HEK293 (cell line): ENCODE measurements around the gene LRCH4.
A peak's percentile ranks its signal among the peaks of the same experiment; 100 is the strongest.

Source experiments
- CTCF ChIA-PET: fragments of 350-600 bp; formaldehyde crosslinking; extraction: SDS; loops from one replicate; lab custom pipeline; 2021; ENCODE audit warnings: antibody characterized with exemption; lab: Yijun Ruan, JAX
- POLR2A ChIA-PET: fragments of 300-600 bp; formaldehyde crosslinking; extraction: SDS; loops from one replicate; lab custom pipeline; 2020; ENCODE audit warnings: antibody characterized with exemption, inconsistent platforms; lab: Yijun Ruan, JAX
- H3K27ac ChIP-seq: fragments of 200-500 bp; sonication (Bioruptor generic); 2 replicates; pipeline ENCODE4 v1.5.1; 2014; ENCODE audit warnings: low read depth, low read length, control low read depth, inconsistent platforms; ENCODE audit errors: extremely low read depth
- H3K36me3 ChIP-seq, 2 experiments: fragments of 200-500 bp in 1 of 2; sonication (Bioruptor generic) in 1 of 2; 1 replicate in 1 of 2; 2 replicates in 1 of 2; pipeline ENCODE4 v1.5.1; 2014 to 2017; ENCODE audit warnings: inconsistent platforms in 2 of 2, low read length in 2 of 2; ENCODE audit not compliant: control insufficient read depth in 2 of 2, insufficient read depth in 1 of 2
- H3K4me1 ChIP-seq: fragments of 200-500 bp; sonication (Bioruptor generic); 2 replicates; pipeline ENCODE4 v1.5.1; 2014; ENCODE audit warnings: mild to moderate bottlenecking, low read length, inconsistent platforms; ENCODE audit not compliant: control insufficient read depth, insufficient read depth
- H3K4me3 ChIP-seq: 2 replicates; pipeline ENCODE4 v1.5.1; 2011; ENCODE audit warnings: low read depth, mild to moderate bottlenecking, control low read depth, low read length, moderate library complexity
- H3K9me3 ChIP-seq: fragments of 200-500 bp; sonication (Bioruptor generic); 2 replicates; pipeline ENCODE4 v1.5.1; 2014; ENCODE audit warnings: low read depth, low read length, inconsistent platforms; ENCODE audit not compliant: control insufficient read depth, insufficient read depth
- HOXA7 ChIP-seq: sonication (generic); formaldehyde crosslinking; IDR thresholded peaks from 2 replicates; pipeline ENCODE4 v1.8.1; 2022; ENCODE audit warnings: missing genetic modification reagents, borderline replicate concordance
- KLF16 ChIP-seq: fragments of 450-650 bp; formaldehyde crosslinking; IDR thresholded peaks from 2 replicates; pipeline ENCODE4 v1.5.1; 2017; ENCODE audit warnings: missing biosample characterization, missing genetic modification characterization
- OSR2 ChIP-seq: fragments of 450-650 bp; formaldehyde crosslinking; IDR thresholded peaks from 2 replicates; pipeline ENCODE4 v1.5.1; 2016; ENCODE audit warnings: missing biosample characterization, missing genetic modification characterization
- ZBTB17 ChIP-seq: fragments of 450-650 bp; formaldehyde crosslinking; IDR thresholded peaks from 2 replicates; pipeline ENCODE4 v1.5.1; 2016; ENCODE audit warnings: missing biosample characterization, missing genetic modification characterization
- ZBTB48 ChIP-seq: fragments of 450-650 bp; formaldehyde crosslinking; IDR thresholded peaks from 2 replicates; pipeline ENCODE4 v1.5.1; 2016; ENCODE audit warnings: missing biosample characterization, missing genetic modification characterization
- ZFP37 ChIP-seq: fragments of 450-650 bp; formaldehyde crosslinking; IDR thresholded peaks from 2 replicates; pipeline ENCODE4 v1.5.1; 2016; ENCODE audit warnings: missing biosample characterization, missing genetic modification characterization
- ZNF10 ChIP-seq: fragments of 450-650 bp; formaldehyde crosslinking; IDR thresholded peaks from 2 replicates; pipeline ENCODE4 v1.5.1; 2017; ENCODE audit warnings: missing biosample characterization, missing genetic modification characterization
- ZNF114 ChIP-seq: fragments of 450-650 bp; formaldehyde crosslinking; IDR thresholded peaks from 2 replicates; pipeline ENCODE4 v1.5.0; 2017; ENCODE audit warnings: missing biosample characterization, missing genetic modification characterization
- ZNF157 ChIP-seq: fragments of 450-650 bp; formaldehyde crosslinking; IDR thresholded peaks from 2 replicates; pipeline ENCODE4 v1.5.1; 2016; ENCODE audit warnings: missing biosample characterization, missing genetic modification characterization
- ZNF223 ChIP-seq: fragments of 450-650 bp; formaldehyde crosslinking; IDR thresholded peaks from 2 replicates; pipeline ENCODE4 v1.5.1; 2016; ENCODE audit warnings: missing biosample characterization, missing genetic modification characterization
- ZNF24 ChIP-seq: fragments of 450-650 bp; formaldehyde crosslinking; IDR thresholded peaks from 2 replicates; pipeline ENCODE4 v1.5.1; 2016; ENCODE audit warnings: missing biosample characterization, missing genetic modification characterization
- ZNF266 ChIP-seq: fragments of 450-650 bp; formaldehyde crosslinking; IDR thresholded peaks from 2 replicates; pipeline ENCODE4 v1.5.1; 2016; ENCODE audit warnings: missing biosample characterization, missing genetic modification characterization, low read depth
- ZNF423 ChIP-seq: fragments of 450-650 bp; formaldehyde crosslinking; IDR thresholded peaks from 2 replicates; pipeline ENCODE4 v1.5.1; 2016; ENCODE audit warnings: missing biosample characterization, missing genetic modification characterization
- ZNF585B ChIP-seq: fragments of 450-650 bp; formaldehyde crosslinking; IDR thresholded peaks from 2 replicates; pipeline ENCODE4 v1.5.1; 2016; ENCODE audit warnings: missing biosample characterization, missing genetic modification characterization
- ZNF626 ChIP-seq: fragments of 450-650 bp; sonication (Bioruptor Pico); formaldehyde crosslinking; IDR thresholded peaks from 2 replicates; pipeline ENCODE4 v1.5.1; 2018; ENCODE audit warnings: missing biosample characterization, missing genetic modification characterization, inconsistent platforms
- ZNF843 ChIP-seq: fragments of 450-650 bp; formaldehyde crosslinking; IDR thresholded peaks from 2 replicates; pipeline ENCODE4 v1.5.1; 2016; ENCODE audit warnings: missing biosample characterization, missing genetic modification characterization
- TF ChIP-seq, protein P1 (sequence below): fragments of 450-650 bp; formaldehyde crosslinking; IDR thresholded peaks from 2 replicates; pipeline ENCODE4 v1.5.1; 2016; ENCODE audit warnings: missing biosample characterization, missing genetic modification characterization, borderline replicate concordance
- TF ChIP-seq, protein P2 (sequence below): fragments of 450-650 bp; formaldehyde crosslinking; IDR thresholded peaks from 2 replicates; pipeline ENCODE4 v1.5.1; 2016; ENCODE audit warnings: missing biosample characterization, missing genetic modification characterization
- TF ChIP-seq, protein P3 (sequence below): fragments of 450-650 bp; formaldehyde crosslinking; IDR thresholded peaks from 2 replicates; pipeline ENCODE4 v1.5.1; 2016; ENCODE audit warnings: missing biosample characterization, missing genetic modification characterization
- TF ChIP-seq, protein P4 (sequence below): IDR thresholded peaks from 2 replicates; pipeline ENCODE4 v1.6.1; 2011; ENCODE audit warnings: mild to moderate bottlenecking, low read depth, low read length, borderline replicate concordance
- TF ChIP-seq, protein P5 (sequence below): fragments of 450-650 bp; IDR thresholded peaks from 2 replicates; pipeline ENCODE4 v1.5.1; 2018; ENCODE audit warnings: missing biosample characterization, mild to moderate bottlenecking, missing genetic modification characterization
- TF ChIP-seq, protein P6 (sequence below): fragments of 450-650 bp; formaldehyde crosslinking; IDR thresholded peaks from 2 replicates; pipeline ENCODE4 v1.5.1; 2017; ENCODE audit warnings: missing biosample characterization, missing genetic modification characterization
- TF ChIP-seq, protein P7 (sequence below): fragments of 450-650 bp; formaldehyde crosslinking; IDR thresholded peaks from 2 replicates; pipeline ENCODE4 v1.5.1; 2016; ENCODE audit warnings: missing biosample characterization, missing genetic modification characterization, low read depth

LRCH4 gene

DNA sequence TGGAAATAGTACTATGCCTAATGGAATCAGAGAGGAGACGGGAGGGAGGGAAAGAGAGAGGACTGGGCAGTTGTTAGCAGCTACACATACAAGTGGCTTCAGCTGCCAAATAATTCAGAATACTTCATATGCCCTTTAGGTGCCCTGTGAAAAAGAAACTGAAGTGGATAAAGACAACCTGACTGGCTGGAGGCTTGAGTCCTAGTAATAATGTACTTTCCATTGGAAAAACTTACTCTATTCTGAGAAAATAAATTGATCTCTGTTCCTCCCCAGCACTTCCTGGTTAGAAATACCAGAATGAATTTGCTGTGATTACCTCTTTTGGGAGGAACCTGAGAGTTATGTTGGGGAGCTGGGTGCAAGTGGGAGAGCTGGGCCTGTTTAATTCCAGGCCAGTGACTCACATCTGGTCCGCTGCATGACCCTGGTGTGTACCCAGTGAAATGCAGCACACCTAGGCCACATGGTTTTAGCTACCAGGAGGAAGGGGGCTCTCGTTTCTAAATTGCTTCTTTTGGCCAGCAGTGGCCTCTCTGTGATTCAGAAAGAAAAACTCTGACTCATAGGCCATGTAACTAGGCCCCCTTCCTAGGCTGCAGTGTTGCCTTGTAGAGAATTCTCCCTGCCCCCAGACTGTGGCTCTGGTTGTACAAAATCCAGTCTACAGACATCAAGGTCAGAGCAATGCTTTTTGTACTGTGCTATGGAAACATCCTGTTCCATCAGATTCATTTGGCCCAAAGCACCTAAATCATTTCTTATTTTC is 40.4 kb downstream of the LRCH4 start (continued):
- TF ChIP-seq, protein P1, sequence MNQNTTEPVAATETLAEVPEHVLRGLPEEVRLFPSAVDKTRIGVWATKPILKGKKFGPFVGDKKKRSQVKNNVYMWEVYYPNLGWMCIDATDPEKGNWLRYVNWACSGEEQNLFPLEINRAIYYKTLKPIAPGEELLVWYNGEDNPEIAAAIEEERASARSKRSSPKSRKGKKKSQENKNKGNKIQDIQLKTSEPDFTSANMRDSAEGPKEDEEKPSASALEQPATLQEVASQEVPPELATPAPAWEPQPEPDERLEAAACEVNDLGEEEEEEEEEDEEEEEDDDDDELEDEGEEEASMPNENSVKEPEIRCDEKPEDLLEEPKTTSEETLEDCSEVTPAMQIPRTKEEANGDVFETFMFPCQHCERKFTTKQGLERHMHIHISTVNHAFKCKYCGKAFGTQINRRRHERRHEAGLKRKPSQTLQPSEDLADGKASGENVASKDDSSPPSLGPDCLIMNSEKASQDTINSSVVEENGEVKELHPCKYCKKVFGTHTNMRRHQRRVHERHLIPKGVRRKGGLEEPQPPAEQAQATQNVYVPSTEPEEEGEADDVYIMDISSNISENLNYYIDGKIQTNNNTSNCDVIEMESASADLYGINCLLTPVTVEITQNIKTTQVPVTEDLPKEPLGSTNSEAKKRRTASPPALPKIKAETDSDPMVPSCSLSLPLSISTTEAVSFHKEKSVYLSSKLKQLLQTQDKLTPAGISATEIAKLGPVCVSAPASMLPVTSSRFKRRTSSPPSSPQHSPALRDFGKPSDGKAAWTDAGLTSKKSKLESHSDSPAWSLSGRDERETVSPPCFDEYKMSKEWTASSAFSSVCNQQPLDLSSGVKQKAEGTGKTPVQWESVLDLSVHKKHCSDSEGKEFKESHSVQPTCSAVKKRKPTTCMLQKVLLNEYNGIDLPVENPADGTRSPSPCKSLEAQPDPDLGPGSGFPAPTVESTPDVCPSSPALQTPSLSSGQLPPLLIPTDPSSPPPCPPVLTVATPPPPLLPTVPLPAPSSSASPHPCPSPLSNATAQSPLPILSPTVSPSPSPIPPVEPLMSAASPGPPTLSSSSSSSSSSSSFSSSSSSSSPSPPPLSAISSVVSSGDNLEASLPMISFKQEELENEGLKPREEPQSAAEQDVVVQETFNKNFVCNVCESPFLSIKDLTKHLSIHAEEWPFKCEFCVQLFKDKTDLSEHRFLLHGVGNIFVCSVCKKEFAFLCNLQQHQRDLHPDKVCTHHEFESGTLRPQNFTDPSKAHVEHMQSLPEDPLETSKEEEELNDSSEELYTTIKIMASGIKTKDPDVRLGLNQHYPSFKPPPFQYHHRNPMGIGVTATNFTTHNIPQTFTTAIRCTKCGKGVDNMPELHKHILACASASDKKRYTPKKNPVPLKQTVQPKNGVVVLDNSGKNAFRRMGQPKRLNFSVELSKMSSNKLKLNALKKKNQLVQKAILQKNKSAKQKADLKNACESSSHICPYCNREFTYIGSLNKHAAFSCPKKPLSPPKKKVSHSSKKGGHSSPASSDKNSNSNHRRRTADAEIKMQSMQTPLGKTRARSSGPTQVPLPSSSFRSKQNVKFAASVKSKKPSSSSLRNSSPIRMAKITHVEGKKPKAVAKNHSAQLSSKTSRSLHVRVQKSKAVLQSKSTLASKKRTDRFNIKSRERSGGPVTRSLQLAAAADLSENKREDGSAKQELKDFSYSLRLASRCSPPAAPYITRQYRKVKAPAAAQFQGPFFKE (tag by site-specific recombination) = no peak
- TF ChIP-seq ZNF585B (no peak), ZNF114 (tag by site-specific recombination) (no peak), ZNF626 (tag by site-specific recombination) (no peak), ZNF157 (tag by site-specific recombination) (no peak), ZNF843 (tag by site-specific recombination) (no peak), ZFP37 (tag by site-specific recombination) (no peak), ZNF266 (tag by site-specific recombination) (no peak)
- TF ChIP-seq, protein P2, sequence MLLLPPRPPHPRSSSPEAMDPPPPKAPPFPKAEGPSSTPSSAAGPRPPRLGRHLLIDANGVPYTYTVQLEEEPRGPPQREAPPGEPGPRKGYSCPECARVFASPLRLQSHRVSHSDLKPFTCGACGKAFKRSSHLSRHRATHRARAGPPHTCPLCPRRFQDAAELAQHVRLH (tag by site-specific recombination) = no peak
- TF ChIP-seq, protein P3, sequence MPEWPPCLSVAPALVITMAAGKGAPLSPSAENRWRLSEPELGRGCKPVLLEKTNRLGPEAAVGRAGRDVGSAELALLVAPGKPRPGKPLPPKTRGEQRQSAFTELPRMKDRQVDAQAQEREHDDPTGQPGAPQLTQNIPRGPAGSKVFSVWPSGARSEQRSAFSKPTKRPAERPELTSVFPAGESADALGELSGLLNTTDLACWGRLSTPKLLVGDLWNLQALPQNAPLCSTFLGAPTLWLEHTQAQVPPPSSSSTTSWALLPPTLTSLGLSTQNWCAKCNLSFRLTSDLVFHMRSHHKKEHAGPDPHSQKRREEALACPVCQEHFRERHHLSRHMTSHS (tag by site-specific recombination) = no peak
- TF ChIP-seq, protein P4, sequence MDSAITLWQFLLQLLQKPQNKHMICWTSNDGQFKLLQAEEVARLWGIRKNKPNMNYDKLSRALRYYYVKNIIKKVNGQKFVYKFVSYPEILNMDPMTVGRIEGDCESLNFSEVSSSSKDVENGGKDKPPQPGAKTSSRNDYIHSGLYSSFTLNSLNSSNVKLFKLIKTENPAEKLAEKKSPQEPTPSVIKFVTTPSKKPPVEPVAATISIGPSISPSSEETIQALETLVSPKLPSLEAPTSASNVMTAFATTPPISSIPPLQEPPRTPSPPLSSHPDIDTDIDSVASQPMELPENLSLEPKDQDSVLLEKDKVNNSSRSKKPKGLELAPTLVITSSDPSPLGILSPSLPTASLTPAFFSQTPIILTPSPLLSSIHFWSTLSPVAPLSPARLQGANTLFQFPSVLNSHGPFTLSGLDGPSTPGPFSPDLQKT = no peak
- TF ChIP-seq, protein P5, sequence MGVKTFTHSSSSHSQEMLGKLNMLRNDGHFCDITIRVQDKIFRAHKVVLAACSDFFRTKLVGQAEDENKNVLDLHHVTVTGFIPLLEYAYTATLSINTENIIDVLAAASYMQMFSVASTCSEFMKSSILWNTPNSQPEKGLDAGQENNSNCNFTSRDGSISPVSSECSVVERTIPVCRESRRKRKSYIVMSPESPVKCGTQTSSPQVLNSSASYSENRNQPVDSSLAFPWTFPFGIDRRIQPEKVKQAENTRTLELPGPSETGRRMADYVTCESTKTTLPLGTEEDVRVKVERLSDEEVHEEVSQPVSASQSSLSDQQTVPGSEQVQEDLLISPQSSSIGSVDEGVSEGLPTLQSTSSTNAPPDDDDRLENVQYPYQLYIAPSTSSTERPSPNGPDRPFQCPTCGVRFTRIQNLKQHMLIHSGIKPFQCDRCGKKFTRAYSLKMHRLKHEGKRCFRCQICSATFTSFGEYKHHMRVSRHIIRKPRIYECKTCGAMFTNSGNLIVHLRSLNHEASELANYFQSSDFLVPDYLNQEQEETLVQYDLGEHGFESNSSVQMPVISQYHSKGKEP = no peak
- TF ChIP-seq, protein P6, sequence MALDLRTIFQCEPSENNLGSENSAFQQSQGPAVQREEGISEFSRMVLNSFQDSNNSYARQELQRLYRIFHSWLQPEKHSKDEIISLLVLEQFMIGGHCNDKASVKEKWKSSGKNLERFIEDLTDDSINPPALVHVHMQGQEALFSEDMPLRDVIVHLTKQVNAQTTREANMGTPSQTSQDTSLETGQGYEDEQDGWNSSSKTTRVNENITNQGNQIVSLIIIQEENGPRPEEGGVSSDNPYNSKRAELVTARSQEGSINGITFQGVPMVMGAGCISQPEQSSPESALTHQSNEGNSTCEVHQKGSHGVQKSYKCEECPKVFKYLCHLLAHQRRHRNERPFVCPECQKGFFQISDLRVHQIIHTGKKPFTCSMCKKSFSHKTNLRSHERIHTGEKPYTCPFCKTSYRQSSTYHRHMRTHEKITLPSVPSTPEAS = no peak

DNA sequence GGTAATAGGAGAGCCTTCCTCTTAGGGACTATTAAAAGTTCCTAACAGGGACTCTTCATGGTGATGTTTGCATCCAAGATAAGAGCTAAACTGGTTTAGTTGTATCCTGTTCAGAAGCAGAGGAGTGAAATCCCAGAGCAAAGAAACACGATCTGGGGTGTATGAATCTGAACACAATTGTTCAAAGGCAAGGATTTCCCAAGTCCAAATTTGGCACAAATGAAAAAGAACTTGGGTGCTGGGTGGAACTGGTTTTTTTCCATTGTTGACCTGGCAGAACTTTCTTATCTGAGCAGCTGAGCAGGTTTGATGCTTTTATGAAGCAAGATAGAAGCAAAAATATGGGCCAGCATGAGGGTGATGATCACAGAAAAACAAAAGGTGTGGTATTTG is 41.0 kb downstream of the LRCH4 start:
- Histone ChIP-seq H3K4me3 (no peak overlapping the region), H3K4me1 (peaks cover 39% of the 10 kb centered on the region), H3K36me3 (peaks cover 6 to 7% of the 10 kb centered on the region in 2 experiments; a peak in 2 of 3 replicates), H3K9me3 (no peaks in the 10 kb centered on the region), H3K27ac (peak overlapping the region; percentile 72)
- ChIA-PET POLR2A (interaction anchor here (0.6 to 0.9 kb wide), 4 partner anchors 12 to 67 kb away, joined by 3 to 6 read pairs (median 3); partner anchors contain the start of gene FBXO24), CTCF (interaction anchor here (0.6 to 4.1 kb wide), 10 partner anchors 11 to 76 kb away, joined by 3 to 36 read pairs (median 4); no protein-coding TSS in a partner anchor)
- TF ChIP-seq ZNF24 (tag by site-specific recombination) = no peak
- TF ChIP-seq ZNF10 (tag by site-specific recombination) = no peak
- no peak for TF ChIP-seq KLF16 (tag by site-specific recombination)
- TF ChIP-seq ZNF223 (tag by site-specific recombination) = no peak
- TF ChIP-seq ZNF423 (tag by site-specific recombination) = no peak
- TF ChIP-seq ZBTB48 = peak; percentile 77; the same call in 1 of the 2 replicates
- TF ChIP-seq, protein P7, sequence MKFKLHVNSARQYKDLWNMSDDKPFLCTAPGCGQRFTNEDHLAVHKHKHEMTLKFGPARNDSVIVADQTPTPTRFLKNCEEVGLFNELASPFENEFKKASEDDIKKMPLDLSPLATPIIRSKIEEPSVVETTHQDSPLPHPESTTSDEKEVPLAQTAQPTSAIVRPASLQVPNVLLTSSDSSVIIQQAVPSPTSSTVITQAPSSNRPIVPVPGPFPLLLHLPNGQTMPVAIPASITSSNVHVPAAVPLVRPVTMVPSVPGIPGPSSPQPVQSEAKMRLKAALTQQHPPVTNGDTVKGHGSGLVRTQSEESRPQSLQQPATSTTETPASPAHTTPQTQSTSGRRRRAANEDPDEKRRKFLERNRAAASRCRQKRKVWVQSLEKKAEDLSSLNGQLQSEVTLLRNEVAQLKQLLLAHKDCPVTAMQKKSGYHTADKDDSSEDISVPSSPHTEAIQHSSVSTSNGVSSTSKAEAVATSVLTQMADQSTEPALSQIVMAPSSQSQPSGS (tag by site-specific recombination) = no peak
- peak; percentile 17; the same call in 1 of the 2 replicates for TF ChIP-seq OSR2 (tag by site-specific recombination)
- TF ChIP-seq ZBTB17 = peak; percentile 17; the same call in 1 of the 2 replicates
- TF ChIP-seq HOXA7 (CRISPR knock-in tag) = no peak
